Measurements from ENCODE around the gene ABLIM3.

- TF ChIP-seq EP300 (IDR thresholded peaks at IDR 0.05; ENCODE audit: borderline replicate concordance) (no peak), FOXM1 (IDR thresholded peaks at IDR 0.05; ENCODE audit: borderline replicate concordance, low read depth) (no peak)
Measured at GRCh38 chr5:149254506-149254905, 113.2 kb downstream of the ABLIM3 start.
